Endodermal cell (in vitro differentiated cells): ENCODE results near the gene LRRC9. TPM values are rescaled to one million over a fixed set of nuclear protein-coding genes. Genes with fewer than 3 reads are reported as not detected.
A peak's percentile ranks its signal among the peaks of the same experiment; 100 is the strongest.

Experiments used
- DNase-seq: peaks from one replicate; pipeline ENCODE4 v3.0.0-alpha.2; 2017
- H3K27ac ChIP-seq: 2 replicates; pipeline ENCODE4 v1.5.1; 2013; ENCODE audit warnings: mild to moderate bottlenecking, low read depth, low read length, moderate library complexity
- H3K27me3 ChIP-seq: 2 replicates; pipeline ENCODE4 v1.6.1; 2013; ENCODE audit warnings: mild to moderate bottlenecking, low read length, moderate library complexity; ENCODE audit not compliant: insufficient read depth, control insufficient read depth, poor library complexity, severe bottlenecking
- H3K36me3 ChIP-seq: 2 replicates; pipeline ENCODE4 v1.7.0; 2013; ENCODE audit warnings: mild to moderate bottlenecking, low read length, moderate library complexity; ENCODE audit not compliant: control insufficient read depth, insufficient read depth
- H3K4me1 ChIP-seq: one replicate; pipeline ENCODE4 v1.7.0; 2013; ENCODE audit warnings: low read length; ENCODE audit not compliant: control insufficient read depth, insufficient read depth
- H3K4me3 ChIP-seq: 2 replicates; pipeline ENCODE4 v1.5.1; 2013; ENCODE audit warnings: mild to moderate bottlenecking, low read length, moderate library complexity
- H3K9ac ChIP-seq: 2 replicates; pipeline ENCODE4 v1.6.1; 2013; ENCODE audit warnings: mild to moderate bottlenecking, low read length, moderate library complexity; ENCODE audit not compliant: poor library complexity, severe bottlenecking; ENCODE audit errors: extremely low read depth
- H3K9me3 ChIP-seq: 2 replicates; pipeline ENCODE4 v1.6.1; 2013; ENCODE audit warnings: mild to moderate bottlenecking, low read length, moderate library complexity; ENCODE audit not compliant: control insufficient read depth
- H3K27ac Mint-ChIP-seq: 2 replicates; pipeline ENCODE4 v1.8.0; 2020; ENCODE audit warnings: mixed read lengths
- H3K27me3 Mint-ChIP-seq: 2 replicates; pipeline ENCODE4 v1.8.0; 2021; ENCODE audit warnings: mild to moderate bottlenecking, mixed read lengths; ENCODE audit not compliant: insufficient read depth
- H3K36me3 Mint-ChIP-seq: 2 replicates; pipeline ENCODE4 v1.8.0; 2020; ENCODE audit warnings: low read depth, mixed read lengths
- H3K4me1 Mint-ChIP-seq: 2 replicates; pipeline ENCODE4 v1.8.0; 2020; ENCODE audit warnings: mixed read lengths
- H3K4me3 Mint-ChIP-seq: 2 replicates; pipeline ENCODE4 v1.8.0; 2020; ENCODE audit warnings: mild to moderate bottlenecking, moderate library complexity, mixed read lengths
- H3K9me3 Mint-ChIP-seq: 2 replicates; pipeline ENCODE4 v1.8.0; 2020; ENCODE audit warnings: mild to moderate bottlenecking, mixed read lengths
- WGBS, 2 experiments: methylation state at CpG; one replicate each; pipeline versions ENCODE4 v1.1.5 to v1.1.7; 2013; ENCODE audit warnings: missing lambda C conversion rate in 2 of 2, mixed read lengths in 1 of 2; ENCODE audit not compliant: insufficient coverage in 1 of 2, insufficient read length in 1 of 2; 5-methylcytosine and 5-hydroxymethylcytosine counted together
- total RNA-seq, 2 donors: library from RNA; stranded (reverse); fragmentation: NEBNext Ultra II Directional in 1 of 2; extraction: Animal tissue kit (Norgen Biotek cat#: 25700) in 1 of 2; gene quantifications; 2 replicates in 1 of 2; 3 replicates in 1 of 2; pipeline ENCODE4 v1.2.1, GENCODE V29; 2021
- TF ChIP-seq, protein P1 (sequence below): fragments of 200-600 bp; sonication (generic); conservative IDR thresholded peaks from 2 replicates; pipeline ENCODE4 v1.5.0; 2021; ENCODE audit warnings: antibody characterized with exemption, mild to moderate bottlenecking

LRRC9 gene
- total RNA-seq, 2 donors from 2014 or later: 3.0 to 3.5 TPM

- peaks cover 16% of the 10 kb centered on the region for H3K4me1 Mint-ChIP-seq
- 89 to 95% methylated on average over 2 to 3 of the region's 3 CpGs for WGBS, 2 experiments
These were observed 39.7 kb downstream of the LRRC9 start for GRCh38 chr14:59959668-59960067.

GRCh38 chr14:59961518-59962062, 41.6 kb downstream of the LRRC9 start:
- Mint-ChIP-seq H3K4me1 (peaks cover 22% of the 10 kb centered on the region), H3K36me3 (peaks cover 23% of the 10 kb centered on the region), H3K4me3 (no peak overlapping the region), H3K27ac (no peak overlapping the region), H3K9me3 (peaks cover 31% of the 10 kb centered on the region), H3K27me3 (no peaks in the 10 kb centered on the region)
- H3K4me3 ChIP-seq: no peak overlapping the region
- peaks cover 14% of the 10 kb centered on the region for H3K9me3 ChIP-seq
- no peak overlapping the region for H3K9ac ChIP-seq
- H3K4me1 ChIP-seq: peaks cover 12% of the 10 kb centered on the region
- no peaks in the 10 kb centered on the region for H3K27me3 ChIP-seq
- no peak overlapping the region for H3K27ac ChIP-seq
- TF ChIP-seq, protein P1, sequence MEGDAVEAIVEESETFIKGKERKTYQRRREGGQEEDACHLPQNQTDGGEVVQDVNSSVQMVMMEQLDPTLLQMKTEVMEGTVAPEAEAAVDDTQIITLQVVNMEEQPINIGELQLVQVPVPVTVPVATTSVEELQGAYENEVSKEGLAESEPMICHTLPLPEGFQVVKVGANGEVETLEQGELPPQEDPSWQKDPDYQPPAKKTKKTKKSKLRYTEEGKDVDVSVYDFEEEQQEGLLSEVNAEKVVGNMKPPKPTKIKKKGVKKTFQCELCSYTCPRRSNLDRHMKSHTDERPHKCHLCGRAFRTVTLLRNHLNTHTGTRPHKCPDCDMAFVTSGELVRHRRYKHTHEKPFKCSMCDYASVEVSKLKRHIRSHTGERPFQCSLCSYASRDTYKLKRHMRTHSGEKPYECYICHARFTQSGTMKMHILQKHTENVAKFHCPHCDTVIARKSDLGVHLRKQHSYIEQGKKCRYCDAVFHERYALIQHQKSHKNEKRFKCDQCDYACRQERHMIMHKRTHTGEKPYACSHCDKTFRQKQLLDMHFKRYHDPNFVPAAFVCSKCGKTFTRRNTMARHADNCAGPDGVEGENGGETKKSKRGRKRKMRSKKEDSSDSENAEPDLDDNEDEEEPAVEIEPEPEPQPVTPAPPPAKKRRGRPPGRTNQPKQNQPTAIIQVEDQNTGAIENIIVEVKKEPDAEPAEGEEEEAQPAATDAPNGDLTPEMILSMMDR: no peak
- WGBS, 2 experiments: 92 to 100% methylated on average over 1 of the region's 1 CpG
- no peaks in the 10 kb centered on the region for H3K36me3 ChIP-seq
- no peak for DNase-seq

More at GRCh38 chr14:59959668-59960067, 39.7 kb downstream of the LRRC9 start:
- peaks cover 37% of the 10 kb centered on the region for H3K36me3 Mint-ChIP-seq
- Histone ChIP-seq H3K9ac (no peak overlapping the region), H3K9me3 (peaks cover 23% of the 10 kb centered on the region), H3K4me3 (no peak overlapping the region), H3K4me1 (peaks cover 12% of the 10 kb centered on the region), H3K27me3 (no peaks in the 10 kb centered on the region), H3K36me3 (no peaks in the 10 kb centered on the region), H3K27ac (no peak overlapping the region)
- H3K4me3 Mint-ChIP-seq: no peak overlapping the region
- H3K27ac Mint-ChIP-seq: no peak overlapping the region
- H3K27me3 Mint-ChIP-seq: peaks cover 4% of the 10 kb centered on the region
- DNase-seq: no peak
- TF ChIP-seq, protein P1: no peak
- H3K9me3 Mint-ChIP-seq: peaks cover 50% of the 10 kb centered on the region

GRCh38 chr14:59964251-59965007, 44.5 kb downstream of the LRRC9 start:
- Histone ChIP-seq H3K4me3 (no peak overlapping the region), H3K27ac (no peak overlapping the region), H3K4me1 (peaks cover 11% of the 10 kb centered on the region), H3K9me3 (no peaks in the 10 kb centered on the region), H3K36me3 (no peaks in the 10 kb centered on the region), H3K9ac (no peak overlapping the region), H3K27me3 (no peaks in the 10 kb centered on the region)
- H3K36me3 Mint-ChIP-seq: peaks cover 3% of the 10 kb centered on the region
- peaks cover 21% of the 10 kb centered on the region for H3K4me1 Mint-ChIP-seq
- H3K9me3 Mint-ChIP-seq: peaks cover 3% of the 10 kb centered on the region
- H3K27ac Mint-ChIP-seq: peak overlapping the region; percentile 89
- DNase-seq: peak; percentile 49
- TF ChIP-seq, protein P1: no peak
- 85 to 94% methylated on average over 2 to 5 of the region's 5 CpGs for WGBS, 2 experiments
- H3K4me3 Mint-ChIP-seq: peak overlapping the region; percentile 81
- no peaks in the 10 kb centered on the region for H3K27me3 Mint-ChIP-seq
